CD4-positive, alpha-beta T cell (primary cell): ENCODE data around the gene STMN3. TPM values are rescaled to one million over a fixed set of nuclear protein-coding genes. Genes with fewer than 3 reads are reported as not detected.

Experiments
- ATAC-seq: fragments of 200-7000 bp; cut with Tn5 transposase; one replicate; pipeline ENCODE4 v1.10.0; 2022; ENCODE audit warnings: mild to moderate bottlenecking; ENCODE audit not compliant: poor library complexity
- CTCF ChIA-PET: fragments of 350-600 bp; sonication (Branson Sonifier 250); formaldehyde crosslinking; loops from one replicate; lab custom pipeline; 2021; ENCODE audit warnings: antibody characterized with exemption, inconsistent platforms; lab: Charles Lee
- POLR2A ChIA-PET: fragments of 350-600 bp; sonication (Branson Sonifier 250); formaldehyde crosslinking; loops from one replicate; lab custom pipeline; 2021; ENCODE audit warnings: antibody characterized with exemption, inconsistent platforms; lab: Charles Lee
- DNase-seq, 14 experiments: peaks; one replicate each; pipeline ENCODE4 v3.0.0-alpha.2; 2013 to 2020; ENCODE audit warnings: mixed read lengths in 2 of 14
- H3K27ac ChIP-seq, 2 donors: one replicate each; pipeline versions ENCODE4 v1.5.1 to v1.7.0; 2013; ENCODE audit warnings: low read length in 2 of 2, low read depth in 1 of 2, mild to moderate bottlenecking in 1 of 2
- H3K27me3 ChIP-seq, 2 experiments: 1 replicate in 1 of 2; 2 replicates in 1 of 2; pipeline versions ENCODE4 v1.6.1 to v1.7.0; 2013; ENCODE audit warnings: low read length in 2 of 2, control low read depth in 1 of 2, mild to moderate bottlenecking in 1 of 2, moderate library complexity in 1 of 2; ENCODE audit not compliant: insufficient read depth in 2 of 2, control insufficient read depth in 1 of 2
- H3K36me3 ChIP-seq: one replicate; pipeline ENCODE4 v1.6.1; 2013; ENCODE audit warnings: low read length, control low read depth; ENCODE audit not compliant: insufficient read depth
- H3K4me1 ChIP-seq: one replicate; pipeline ENCODE4 v1.6.1; 2013; ENCODE audit warnings: low read length, control low read depth; ENCODE audit not compliant: insufficient read depth
- H3K4me3 ChIP-seq: one replicate; pipeline ENCODE4 v1.5.1; 2013; ENCODE audit warnings: mild to moderate bottlenecking, low read length, moderate library complexity
- H3K9me3 ChIP-seq, 2 experiments: 1 replicate in 1 of 2; 2 replicates in 1 of 2; pipeline versions ENCODE4 v1.6.1 to v1.7.0; 2013; ENCODE audit warnings: low read length in 2 of 2, mild to moderate bottlenecking in 2 of 2, control low read depth in 1 of 2, moderate library complexity in 1 of 2; ENCODE audit not compliant: control insufficient read depth in 1 of 2, insufficient read depth in 1 of 2
- H3K27ac Mint-ChIP-seq: one replicate; pipeline ENCODE4 v1.8.0; 2020; ENCODE audit warnings: mixed read lengths
- H3K27me3 Mint-ChIP-seq: one replicate; pipeline ENCODE4 v1.8.0; 2021; ENCODE audit warnings: mixed read lengths
- H3K36me3 Mint-ChIP-seq: one replicate; pipeline ENCODE4 v1.8.0; 2021; ENCODE audit warnings: low read depth, mixed read lengths
- H3K4me1 Mint-ChIP-seq: one replicate; pipeline ENCODE4 v1.8.0; 2021; ENCODE audit warnings: low read depth, mixed read lengths
- H3K4me3 Mint-ChIP-seq: one replicate; pipeline ENCODE4 v1.8.0; 2020; ENCODE audit warnings: mild to moderate bottlenecking, mixed read lengths
- H3K9me3 Mint-ChIP-seq: one replicate; pipeline ENCODE4 v1.8.0; 2020; ENCODE audit warnings: mixed read lengths
- intact Hi-C, 2 experiments: fragments of 100-400 bp; cut with DNase I in 1 of 2; cut with micrococcal nuclease in 1 of 2; formaldehyde crosslinking; loops; one replicate each; pipeline versions ENCODE4 v1.15.1 to v1.9.0; 2023 to 2025; cut with DNase I, micrococcal nuclease
- total RNA-seq, 174 experiments: library from RNA in 2 of 174; stranded (reverse) in 2 of 174; gene quantifications; one replicate each; pipeline ENCODE4 v1.2.3 and lab custom pipeline; 2021 to 2026
- TF ChIP-seq, protein P1 (sequence below): fragments of 200-600 bp; IDR thresholded peaks from one replicate; pipeline ENCODE4 v1.8.0; 2022; ENCODE audit warnings: antibody characterized with exemption, mild to moderate bottlenecking

The STMN3 gene
- total RNA-seq, 2 experiments from 2014 or later, result 122 to 127 TPM

DNA sequence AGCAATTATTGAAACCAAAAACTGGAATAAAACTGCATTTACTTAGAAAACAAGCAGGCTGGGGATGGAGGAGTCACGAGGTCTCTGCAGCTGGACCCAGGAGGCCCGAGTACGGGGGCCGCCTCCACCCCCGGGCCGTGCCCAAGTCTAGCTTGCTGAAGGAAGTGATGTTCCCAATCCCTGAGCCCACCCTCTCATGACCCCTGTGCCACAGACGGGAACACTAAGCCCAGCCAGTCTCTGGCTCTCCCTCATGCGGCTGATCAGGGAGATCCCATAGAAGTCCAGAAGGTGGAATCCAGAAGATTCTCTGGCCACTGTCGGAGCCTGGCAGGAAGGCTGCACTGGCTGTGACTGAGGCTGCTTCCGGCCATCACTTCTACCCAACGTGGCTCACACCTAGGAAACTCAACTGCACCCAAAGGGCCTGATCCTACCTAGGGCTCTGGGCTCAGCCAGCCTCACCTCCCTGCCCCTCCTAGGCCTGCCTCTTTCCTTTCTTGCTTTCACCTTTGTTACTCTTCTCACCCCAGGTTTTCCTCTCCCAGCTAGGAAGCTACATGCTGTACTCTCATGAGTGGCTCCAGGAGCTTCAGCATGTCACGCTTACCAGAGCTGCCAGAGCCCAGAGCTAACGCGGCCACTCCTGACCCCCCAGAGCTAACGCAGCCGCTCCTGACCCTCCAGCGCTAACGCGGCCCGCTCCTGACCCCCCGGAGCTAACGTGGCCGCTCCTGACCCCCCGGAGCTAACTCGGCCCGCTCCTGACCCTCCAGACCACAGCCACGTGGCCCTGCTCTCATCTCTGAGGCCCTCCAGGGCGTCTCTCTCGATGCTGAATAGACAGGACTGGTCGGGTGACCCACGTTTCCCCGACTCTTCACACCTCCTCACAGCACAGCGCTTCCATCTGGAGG lies 54.5 kb downstream of the STMN3 start:
- no peak overlapping the region for H3K27ac ChIP-seq
- Mint-ChIP-seq H3K9me3 (no peaks in the 10 kb centered on the region), H3K27me3 (no peaks in the 10 kb centered on the region), H3K36me3 (peaks cover 57% of the 10 kb centered on the region), H3K27ac (no peak overlapping the region), H3K4me3 (no peak overlapping the region), H3K4me1 (no peaks in the 10 kb centered on the region)
- ATAC-seq (no peak), DNase-seq (no peak)
- H3K27me3 ChIP-seq, result no peaks in the 10 kb centered on the region
- H3K9me3 ChIP-seq, result peaks cover 0 to 10% of the 10 kb centered on the region in 2 experiments
- intact Hi-C loops, result no loop called here
- POLR2A ChIA-PET, result interaction anchor here (0.7 to 1.3 kb wide), 3 partner anchors 11 to 44 kb away, joined by 3 to 5 read pairs (median 3); no protein-coding TSS in a partner anchor
- H3K4me1 ChIP-seq, result peaks cover 16% of the 10 kb centered on the region
- CTCF ChIA-PET, result no interaction called here
- H3K4me3 ChIP-seq, result no peak overlapping the region
- peaks cover 58% of the 10 kb centered on the region for H3K36me3 ChIP-seq
- TF ChIP-seq, protein P1, sequence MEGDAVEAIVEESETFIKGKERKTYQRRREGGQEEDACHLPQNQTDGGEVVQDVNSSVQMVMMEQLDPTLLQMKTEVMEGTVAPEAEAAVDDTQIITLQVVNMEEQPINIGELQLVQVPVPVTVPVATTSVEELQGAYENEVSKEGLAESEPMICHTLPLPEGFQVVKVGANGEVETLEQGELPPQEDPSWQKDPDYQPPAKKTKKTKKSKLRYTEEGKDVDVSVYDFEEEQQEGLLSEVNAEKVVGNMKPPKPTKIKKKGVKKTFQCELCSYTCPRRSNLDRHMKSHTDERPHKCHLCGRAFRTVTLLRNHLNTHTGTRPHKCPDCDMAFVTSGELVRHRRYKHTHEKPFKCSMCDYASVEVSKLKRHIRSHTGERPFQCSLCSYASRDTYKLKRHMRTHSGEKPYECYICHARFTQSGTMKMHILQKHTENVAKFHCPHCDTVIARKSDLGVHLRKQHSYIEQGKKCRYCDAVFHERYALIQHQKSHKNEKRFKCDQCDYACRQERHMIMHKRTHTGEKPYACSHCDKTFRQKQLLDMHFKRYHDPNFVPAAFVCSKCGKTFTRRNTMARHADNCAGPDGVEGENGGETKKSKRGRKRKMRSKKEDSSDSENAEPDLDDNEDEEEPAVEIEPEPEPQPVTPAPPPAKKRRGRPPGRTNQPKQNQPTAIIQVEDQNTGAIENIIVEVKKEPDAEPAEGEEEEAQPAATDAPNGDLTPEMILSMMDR, result no peak

DNA sequence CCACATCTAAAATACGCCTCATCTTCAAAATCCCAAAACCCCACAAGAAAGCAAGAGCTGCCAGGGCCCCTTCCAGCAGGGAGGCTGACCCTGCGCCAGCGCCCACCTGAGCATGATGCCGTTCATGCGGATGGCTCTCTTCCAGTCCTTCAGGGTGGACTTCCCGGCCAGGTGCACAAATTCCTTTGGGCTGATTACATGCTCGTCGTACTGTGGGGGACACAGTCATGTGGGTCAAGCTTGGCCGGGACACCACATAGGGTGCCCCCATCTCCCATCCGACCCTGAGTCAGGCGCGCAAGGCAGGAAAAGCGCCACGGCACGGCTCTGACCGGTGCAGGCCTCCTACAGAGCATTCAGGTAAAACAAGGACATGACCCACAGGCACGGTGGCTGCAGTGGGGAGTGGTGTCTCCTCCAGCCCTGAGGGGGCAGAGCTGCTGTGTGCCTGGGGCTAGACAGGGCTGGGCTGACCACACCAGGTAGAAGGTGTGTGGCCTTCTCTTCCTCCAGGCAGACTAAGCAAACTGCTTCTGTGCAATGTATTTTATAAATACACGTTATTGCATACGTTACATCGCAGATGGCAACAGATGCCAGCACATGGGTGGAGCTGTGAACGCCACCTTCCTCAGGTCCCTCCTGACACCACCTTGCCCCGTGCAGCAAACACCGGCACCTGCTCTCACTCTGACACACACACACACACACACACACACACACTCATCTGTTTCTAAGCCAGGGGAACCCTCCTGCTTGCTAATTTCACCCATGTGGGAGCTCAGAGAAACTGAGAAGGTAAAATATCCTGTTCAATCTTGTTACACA lies 55.4 kb downstream of the STMN3 start:
- intact Hi-C loops, result no loop called here
- Mint-ChIP-seq H3K36me3 (peaks cover 60% of the 10 kb centered on the region), H3K9me3 (no peaks in the 10 kb centered on the region), H3K4me3 (no peak overlapping the region), H3K27ac (no peak overlapping the region), H3K4me1 (no peaks in the 10 kb centered on the region), H3K27me3 (no peaks in the 10 kb centered on the region)
- Histone ChIP-seq H3K27ac (no peak overlapping the region), H3K27me3 (no peaks in the 10 kb centered on the region), H3K9me3 (peaks cover 0 to 10% of the 10 kb centered on the region in 2 experiments), H3K36me3 (peaks cover 61% of the 10 kb centered on the region), H3K4me3 (no peak overlapping the region), H3K4me1 (peaks cover 16% of the 10 kb centered on the region)
- TF ChIP-seq, protein P1, result no peak
- ChIA-PET CTCF (no interaction called here), POLR2A (interaction anchor here (1.2 to 1.3 kb wide), 2 partner anchors 30 to 45 kb away, joined by 3 to 5 read pairs; no protein-coding TSS in a partner anchor)
- DNase-seq (no peak), ATAC-seq (no peak)

DNA sequence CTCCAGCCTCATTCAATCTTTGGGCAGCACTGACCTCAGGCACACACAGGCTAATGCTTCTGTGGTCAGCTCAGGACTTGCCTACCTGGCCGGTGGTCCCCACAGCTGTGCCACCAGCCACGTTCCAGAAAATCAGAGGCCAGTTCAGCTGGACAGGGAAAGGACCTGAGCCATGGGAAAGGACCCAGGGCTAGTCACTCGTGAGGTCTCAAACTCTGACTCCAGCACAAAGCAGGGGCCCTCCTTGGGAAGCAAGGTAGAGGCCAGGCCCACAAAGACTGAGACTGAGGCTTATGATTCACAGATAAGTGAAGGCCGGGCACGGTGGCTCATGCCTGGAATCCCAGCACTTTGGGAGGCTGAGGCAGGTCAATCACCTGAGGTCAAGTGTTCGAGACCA lies 56.8 kb downstream of the STMN3 start:
- H3K4me3 Mint-ChIP-seq, result no peak overlapping the region
- Histone ChIP-seq H3K36me3 (peaks cover 66% of the 10 kb centered on the region), H3K4me1 (peaks cover 3% of the 10 kb centered on the region), H3K27me3 (no peaks in the 10 kb centered on the region), H3K4me3 (no peak overlapping the region), H3K27ac (no peak overlapping the region), H3K9me3 (peaks cover 0 to 1% of the 10 kb centered on the region in 2 experiments)
- TF ChIP-seq, protein P1, result no peak
- no peaks in the 10 kb centered on the region for H3K27me3 Mint-ChIP-seq
- intact Hi-C loops, result no loop called here
- H3K4me1 Mint-ChIP-seq, result no peaks in the 10 kb centered on the region
- H3K36me3 Mint-ChIP-seq, result peaks cover 69% of the 10 kb centered on the region
- POLR2A ChIA-PET, result interaction anchor here (0.7 kb wide), 1 partner anchor 45 kb away, joined by 3 read pairs; no protein-coding TSS in a partner anchor
- DNase-seq, result no peak
- CTCF ChIA-PET, result no interaction called here
- no peak overlapping the region for H3K27ac Mint-ChIP-seq
- no peaks in the 10 kb centered on the region for H3K9me3 Mint-ChIP-seq
- no peak for ATAC-seq
